Measurements from ENCODE around the gene IRAG1.

DNA sequence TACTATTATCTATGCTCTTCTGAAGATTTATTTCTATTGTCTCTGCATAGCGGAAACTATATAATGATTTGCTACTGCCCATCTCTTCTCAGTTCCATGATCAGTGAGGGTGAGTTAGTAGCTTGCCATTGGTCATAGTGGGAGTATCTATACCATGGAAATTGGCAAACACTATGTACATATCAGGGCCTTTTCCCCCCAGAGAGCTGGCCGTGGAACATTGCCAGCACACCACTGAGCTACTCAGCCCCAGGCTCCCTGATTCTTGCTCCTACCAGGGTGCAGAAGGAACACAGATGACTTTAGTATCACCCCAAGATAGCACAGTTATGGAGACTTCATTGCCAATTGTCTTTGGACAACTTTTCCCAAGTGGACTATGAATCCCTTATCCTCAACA, 33.2 kb downstream of the IRAG1 start:
- TF ChIP-seq, protein P1, sequence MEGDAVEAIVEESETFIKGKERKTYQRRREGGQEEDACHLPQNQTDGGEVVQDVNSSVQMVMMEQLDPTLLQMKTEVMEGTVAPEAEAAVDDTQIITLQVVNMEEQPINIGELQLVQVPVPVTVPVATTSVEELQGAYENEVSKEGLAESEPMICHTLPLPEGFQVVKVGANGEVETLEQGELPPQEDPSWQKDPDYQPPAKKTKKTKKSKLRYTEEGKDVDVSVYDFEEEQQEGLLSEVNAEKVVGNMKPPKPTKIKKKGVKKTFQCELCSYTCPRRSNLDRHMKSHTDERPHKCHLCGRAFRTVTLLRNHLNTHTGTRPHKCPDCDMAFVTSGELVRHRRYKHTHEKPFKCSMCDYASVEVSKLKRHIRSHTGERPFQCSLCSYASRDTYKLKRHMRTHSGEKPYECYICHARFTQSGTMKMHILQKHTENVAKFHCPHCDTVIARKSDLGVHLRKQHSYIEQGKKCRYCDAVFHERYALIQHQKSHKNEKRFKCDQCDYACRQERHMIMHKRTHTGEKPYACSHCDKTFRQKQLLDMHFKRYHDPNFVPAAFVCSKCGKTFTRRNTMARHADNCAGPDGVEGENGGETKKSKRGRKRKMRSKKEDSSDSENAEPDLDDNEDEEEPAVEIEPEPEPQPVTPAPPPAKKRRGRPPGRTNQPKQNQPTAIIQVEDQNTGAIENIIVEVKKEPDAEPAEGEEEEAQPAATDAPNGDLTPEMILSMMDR (IDR thresholded peaks at IDR 0.05): no peak
- no peak for TF ChIP-seq POLR2A (IDR thresholded peaks at IDR 0.05)
